ENCODE results near the gene NPVF. TPM values are rescaled to one million over a fixed set of nuclear protein-coding genes. Genes with fewer than 3 reads are reported as not detected.

Gene NPVF
- polyA plus RNA-seq, 3 donors = not detected

- Histone ChIP-seq H3K4me2 (replicated peaks; ENCODE audit: extremely low read depth, low read length, poor library complexity, severe bottlenecking) (no peak overlapping the region), H2AFZ (ENCODE audit: insufficient read depth, low read depth, low read length, poor library complexity, severe bottlenecking) (no peak overlapping the region), H3K36me3 (replicated peaks in 1 of 2; ENCODE audit: control insufficient read depth in 1 of 2, insufficient read depth in 2 of 2, low read length in 2 of 2) (no peaks in the 10 kb centered on the region), H4K20me1 (ENCODE audit: insufficient read depth, low read length) (no peaks in the 10 kb centered on the region), H3K4me3 (replicated peaks in 1 of 3; ENCODE audit: low read depth in 2 of 3, low read length in 3 of 3) (no peak overlapping the region), H3K4me1 (ENCODE audit: control insufficient read depth in 1 of 2, insufficient read depth in 2 of 2, low read length in 2 of 2) (peaks cover 8 to 11% of the 10 kb centered on the region in 2 donors), H3K9me3 (replicated peaks in 1 of 2; ENCODE audit: control insufficient read depth in 1 of 2, insufficient read depth in 1 of 2, low read length in 2 of 2) (no peaks in the 10 kb centered on the region), H3K9ac (ENCODE audit: insufficient read depth, low read length, poor library complexity, severe bottlenecking) (no peak overlapping the region), H3K27me3 (ENCODE audit: control insufficient read depth in 2 of 2, insufficient read depth in 2 of 2, low read length in 2 of 2) (peaks cover 0 to 3% of the 10 kb centered on the region in 2 donors), H3K27ac (ENCODE audit: low read depth in 1 of 2, low read length in 2 of 2) (no peak overlapping the region), H3K79me2 (ENCODE audit: insufficient read depth, low read length) (no peaks in the 10 kb centered on the region)
- no peak for TF ChIP-seq CTCF (IDR thresholded peaks at IDR 0.05)
- intact Hi-C loops (cut with micrococcal nuclease) = no loop called here
- Mint-ChIP-seq H3K36me3 (no peaks in the 10 kb centered on the region), H3K4me1 (peaks cover 14% of the 10 kb centered on the region), H3K9me3 (peaks cover 0 to 1% (median 0%) of the 10 kb centered on the region in 7 donors), H3K27ac (no peak overlapping the region), H3K4me3 (no peak overlapping the region), H3K27me3 (ENCODE audit: low read depth in 3 of 3) (peaks cover 8 to 12% (median 8%) of the 10 kb centered on the region in 3 donors)
- WGBS (ENCODE audit: insufficient coverage) = 100% methylated on average over 2 of the region's 7 CpGs
- no peak for DNase-seq
These were observed 27.5 kb upstream of the NPVF start for GRCh38 chr7:25255611-25256332.

DNA sequence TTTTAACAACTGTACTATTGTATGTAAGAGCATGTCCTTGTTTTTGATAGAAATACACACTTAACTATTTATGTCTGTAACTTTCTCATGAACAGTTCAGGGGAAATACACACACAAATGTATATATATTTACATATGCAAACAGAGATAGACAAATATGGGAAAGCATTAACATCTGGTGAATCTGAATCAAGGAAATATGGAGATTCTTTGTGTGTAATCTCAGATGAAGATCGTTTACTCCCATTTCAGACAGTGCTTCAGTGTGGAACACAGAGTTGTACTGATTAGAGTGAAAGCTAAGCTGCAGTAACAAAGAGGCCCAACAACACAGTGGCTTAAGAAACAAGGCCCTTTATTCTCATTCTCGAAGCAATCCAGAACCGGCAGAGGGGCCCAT, 26.3 kb upstream of the NPVF start:
- H3K9ac ChIP-seq (ENCODE audit: insufficient read depth, low read length, poor library complexity, severe bottlenecking) = no peak overlapping the region
- H3K4me1 Mint-ChIP-seq = peaks cover 3% of the 10 kb centered on the region
- H3K27me3 Mint-ChIP-seq (ENCODE audit: low read depth in 3 of 3) = peaks cover 4 to 12% (median 6%) of the 10 kb centered on the region in 3 donors
- intact Hi-C loops (cut with micrococcal nuclease) = no loop called here
- H3K9me3 Mint-ChIP-seq = peaks cover 0 to 2% (median 0%) of the 10 kb centered on the region in 7 donors
- TF ChIP-seq CTCF (IDR thresholded peaks at IDR 0.05) = no peak
- H3K9me3 ChIP-seq (replicated peaks in 1 of 2; ENCODE audit: control insufficient read depth in 1 of 2, insufficient read depth in 1 of 2, low read length in 2 of 2) = no peaks in the 10 kb centered on the region
- H3K36me3 Mint-ChIP-seq = no peaks in the 10 kb centered on the region
- no peak for DNase-seq
- H3K27ac Mint-ChIP-seq = no peak overlapping the region
- H3K4me3 Mint-ChIP-seq = no peak overlapping the region
- peaks cover 0 to 3% of the 10 kb centered on the region in 2 donors for H3K27me3 ChIP-seq (ENCODE audit: control insufficient read depth in 2 of 2, insufficient read depth in 2 of 2, low read length in 2 of 2)
- H3K4me2 ChIP-seq (replicated peaks; ENCODE audit: extremely low read depth, low read length, poor library complexity, severe bottlenecking) = no peak overlapping the region
- H2AFZ ChIP-seq (ENCODE audit: insufficient read depth, low read depth, low read length, poor library complexity, severe bottlenecking) = no peak overlapping the region
- H3K27ac ChIP-seq (ENCODE audit: low read depth in 1 of 2, low read length in 2 of 2) = no peak overlapping the region
- H3K4me3 ChIP-seq (replicated peaks in 1 of 3; ENCODE audit: low read depth in 2 of 3, low read length in 3 of 3) = no peak overlapping the region
- H3K79me2 ChIP-seq (ENCODE audit: insufficient read depth, low read length) = no peaks in the 10 kb centered on the region
- H4K20me1 ChIP-seq (ENCODE audit: insufficient read depth, low read length) = no peaks in the 10 kb centered on the region
- H3K36me3 ChIP-seq (replicated peaks in 1 of 2; ENCODE audit: control insufficient read depth in 1 of 2, insufficient read depth in 2 of 2, low read length in 2 of 2) = no peaks in the 10 kb centered on the region
- peaks cover under 1 to 3% of the 10 kb centered on the region in 2 donors for H3K4me1 ChIP-seq (ENCODE audit: control insufficient read depth in 1 of 2, insufficient read depth in 2 of 2, low read length in 2 of 2)
- WGBS (ENCODE audit: insufficient coverage) = 93% methylated on average over 2 of the region's 3 CpGs

All from CD14-positive monocyte (primary cell).